Right ventricle myocardium inferior (tissue), 1 donor: ENCODE results near the gene MYOM1. TPM values are rescaled to one million over a fixed set of nuclear protein-coding genes. Genes with fewer than 3 reads are reported as not detected.
A peak's percentile ranks its signal among the peaks of the same experiment; 100 is the strongest.

Experiments used
- ATAC-seq: fragments of 200-7000 bp; cut with Tn5 transposase; one replicate; pipeline ENCODE4 v1.9.1; 2020; ENCODE audit warnings: mild to moderate bottlenecking, moderate library complexity
- DNase-seq: peaks from one replicate; pipeline ENCODE4 v3.0.0; 2021; ENCODE audit errors: missing footprints
- intact Hi-C: fragments of 100-400 bp; cut with DNase I; formaldehyde crosslinking; loops from one replicate; pipeline ENCODE4 v1.11.0; 2022
- total RNA-seq: library from RNA; stranded (reverse); fragmentation: NEBNext Ultra II Directional; extraction: Animal tissue kit (Norgen Biotek cat#: 25700); gene quantifications from one replicate; pipeline ENCODE4 v1.2.1, GENCODE V29; 2021
- donor health status: DM: no; HTN: yes; CAD: no; lungs with severe emphysema.

Gene MYOM1
- total RNA-seq, 1 donor from 2014 or later: 611 TPM

DNA sequence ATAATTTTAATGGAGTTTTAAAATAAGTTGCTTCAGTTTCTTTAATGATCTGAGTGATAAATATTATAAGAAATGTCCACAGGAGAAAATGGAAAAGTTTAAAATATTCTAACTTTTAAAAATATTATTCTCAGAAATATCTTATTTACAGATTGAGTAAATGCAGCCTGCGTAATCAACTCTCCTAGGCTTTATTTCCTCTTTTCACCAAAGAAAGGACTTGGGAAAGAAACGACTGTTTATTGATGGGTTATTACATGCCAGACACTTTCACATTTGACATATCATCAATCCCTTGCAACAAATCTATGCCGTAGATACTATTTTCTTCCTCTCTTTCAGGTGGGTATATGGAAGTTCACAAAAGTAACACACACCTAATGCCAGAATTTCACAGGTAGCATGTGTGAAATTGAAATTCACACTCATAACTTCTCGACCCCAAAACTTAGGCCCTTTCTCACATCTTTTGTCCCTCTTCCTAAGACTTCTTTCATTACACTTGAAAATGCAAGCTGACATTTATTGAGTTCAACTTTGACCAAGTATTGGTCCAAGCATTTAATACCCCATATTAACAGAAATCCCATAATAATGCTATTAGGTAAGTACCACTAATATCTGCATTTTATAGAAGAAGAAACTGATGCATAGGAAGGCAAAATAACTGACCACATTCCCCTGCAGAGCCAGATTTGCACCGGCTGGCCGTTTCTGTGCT, 49.2 kb downstream of the MYOM1 start:
- no peak for DNase-seq
- no peak for ATAC-seq
- intact Hi-C loops: no loop called here

DNA sequence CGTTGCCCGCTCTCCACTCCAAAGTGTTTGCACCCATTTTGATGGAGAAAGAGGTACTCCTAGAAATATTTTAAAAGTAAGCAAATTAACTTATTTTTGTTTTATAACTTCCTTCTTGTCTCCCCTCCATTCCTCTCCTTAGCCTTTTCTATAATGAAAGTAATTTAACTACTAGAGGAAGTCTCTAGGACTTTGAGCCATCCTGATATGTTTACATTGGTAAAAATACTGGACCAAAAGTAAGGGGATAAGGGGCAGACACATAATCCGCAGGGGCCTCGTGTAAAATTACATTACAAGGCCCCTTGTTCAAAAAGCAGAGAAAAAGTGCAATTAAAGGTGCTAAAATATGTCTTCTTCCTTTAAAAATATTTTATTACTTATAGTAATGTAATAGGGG, 55.4 kb downstream of the MYOM1 start:
- no peak for ATAC-seq
- intact Hi-C loops: no loop called here

DNA sequence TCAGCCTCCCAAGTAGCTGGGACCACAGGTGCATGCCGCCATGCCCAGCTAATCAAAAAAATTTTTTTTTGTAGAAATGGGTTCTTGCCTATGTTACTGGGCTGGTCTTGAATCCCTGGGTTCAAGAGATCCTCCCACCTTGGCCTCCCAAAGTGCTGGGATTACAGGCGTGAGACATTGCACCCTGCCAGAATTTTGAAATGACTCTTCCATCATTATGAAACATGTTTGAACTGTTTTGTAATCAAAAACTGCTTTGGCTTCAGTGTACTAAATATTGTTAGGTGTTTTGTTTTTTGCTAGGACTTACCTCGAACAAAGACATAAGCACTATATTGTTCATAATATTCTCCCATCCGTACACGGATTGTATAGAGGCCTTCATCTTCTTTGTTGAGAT, 55.8 kb downstream of the MYOM1 start:
- no peak for DNase-seq
- intact Hi-C loops: no loop called here
- ATAC-seq: no peak

More for the DNA sequence above, 55.4 kb downstream of the MYOM1 start:
- no peak for DNase-seq

DNA sequence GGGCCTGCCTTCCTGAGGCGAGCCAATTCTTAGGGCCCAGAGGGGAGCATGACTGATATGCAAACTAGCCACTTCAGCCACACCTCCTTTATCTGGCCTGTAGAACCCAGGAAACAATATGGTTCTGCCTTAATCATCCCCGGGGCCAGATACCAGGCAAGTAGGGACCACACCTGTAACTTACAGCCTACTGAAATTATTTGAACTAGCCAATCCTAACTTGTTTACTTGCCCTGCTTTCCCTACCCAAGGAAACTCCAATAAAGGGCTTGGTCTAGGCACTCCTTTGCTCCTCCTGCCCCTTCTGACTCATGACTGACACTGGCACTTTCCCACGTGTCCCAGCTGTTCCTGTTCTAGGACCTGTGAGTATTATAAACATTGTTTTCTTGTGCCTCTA, 57.6 kb downstream of the MYOM1 start:
- intact Hi-C loops: no loop called here
- no peak for ATAC-seq
- DNase-seq: no peak

DNA sequence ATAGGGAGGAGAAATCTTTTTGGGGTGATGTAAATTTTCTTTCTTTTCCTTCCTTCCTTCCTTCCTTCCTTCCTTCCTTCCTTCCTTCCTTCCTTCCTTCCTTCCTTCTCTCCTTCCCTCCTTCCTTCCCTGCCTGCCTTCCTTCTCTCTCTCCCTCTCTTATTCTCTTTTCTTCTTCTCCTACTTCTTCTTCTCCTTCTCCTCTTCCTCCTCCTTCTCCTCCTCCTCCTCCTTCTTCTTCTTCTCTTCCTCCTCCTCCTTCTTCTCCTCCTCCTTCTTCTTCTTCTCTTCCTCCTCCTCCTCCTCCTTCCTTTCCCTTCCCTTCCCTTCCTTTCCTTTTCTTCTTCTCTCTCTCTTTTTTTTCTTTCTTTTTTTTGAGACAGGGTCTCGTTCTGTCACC, 59.9 kb downstream of the MYOM1 start:
- DNase-seq (no peak), ATAC-seq (no peak)
- intact Hi-C loops: no loop called here

DNA sequence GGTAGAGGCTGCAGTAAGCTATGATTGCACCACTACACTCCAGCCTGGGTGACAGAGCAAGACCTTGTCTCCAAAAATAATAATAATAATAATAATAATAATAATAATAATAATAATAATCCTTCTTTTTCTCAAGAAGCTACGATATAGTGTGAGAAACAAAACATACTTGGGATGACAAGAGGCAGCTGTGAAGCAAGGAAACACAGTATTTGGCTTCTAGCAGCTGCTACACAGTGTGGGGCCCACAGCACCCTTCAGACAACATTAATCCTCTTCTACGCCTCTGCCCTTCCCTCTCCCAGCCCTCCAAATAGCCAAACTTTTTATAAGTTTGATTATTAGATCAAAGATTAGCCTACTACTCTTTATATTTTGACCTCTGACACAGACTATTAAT, 62.2 kb downstream of the MYOM1 start:
- intact Hi-C loops: no loop called here
- ATAC-seq (no peak), DNase-seq (no peak)

DNA sequence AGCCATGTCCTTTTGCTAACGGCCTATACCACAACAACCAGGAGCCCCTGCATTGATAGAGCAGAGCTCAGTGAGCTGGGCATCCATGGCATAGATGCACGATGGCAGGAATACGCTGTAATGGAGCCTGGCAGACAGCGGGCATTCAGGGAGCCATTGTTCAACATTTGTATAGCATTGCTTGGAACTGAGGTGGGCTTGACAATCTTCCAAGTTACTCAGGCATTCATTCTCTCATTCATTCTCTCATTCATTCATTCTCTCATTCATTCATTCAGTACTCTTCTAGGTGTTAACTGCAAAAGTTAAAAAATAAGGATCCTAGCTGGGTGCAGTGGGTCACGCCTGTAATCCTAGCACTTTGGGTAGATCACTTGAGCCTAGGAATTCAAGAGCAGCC, 62.7 kb downstream of the MYOM1 start:
- ATAC-seq (no peak), DNase-seq (no peak)
- intact Hi-C loops: no loop called here

DNA sequence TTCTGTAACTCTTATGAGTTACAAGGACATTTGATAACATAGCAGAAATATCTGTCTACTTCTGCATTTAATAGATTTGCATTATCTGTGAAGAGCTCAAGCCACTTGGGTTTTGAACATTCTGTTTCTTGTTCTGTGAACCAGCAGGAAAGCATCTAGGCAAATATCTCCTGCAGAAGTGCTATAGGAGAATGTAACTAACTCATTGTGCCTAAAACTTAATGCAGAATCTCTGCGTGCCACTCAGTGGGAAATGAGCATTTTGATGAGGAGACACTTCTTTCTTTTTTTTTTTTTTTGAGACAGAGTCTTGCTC, 63.5 kb downstream of the MYOM1 start:
- DNase-seq: no peak
- intact Hi-C loops: no loop called here
- ATAC-seq: no peak

DNA sequence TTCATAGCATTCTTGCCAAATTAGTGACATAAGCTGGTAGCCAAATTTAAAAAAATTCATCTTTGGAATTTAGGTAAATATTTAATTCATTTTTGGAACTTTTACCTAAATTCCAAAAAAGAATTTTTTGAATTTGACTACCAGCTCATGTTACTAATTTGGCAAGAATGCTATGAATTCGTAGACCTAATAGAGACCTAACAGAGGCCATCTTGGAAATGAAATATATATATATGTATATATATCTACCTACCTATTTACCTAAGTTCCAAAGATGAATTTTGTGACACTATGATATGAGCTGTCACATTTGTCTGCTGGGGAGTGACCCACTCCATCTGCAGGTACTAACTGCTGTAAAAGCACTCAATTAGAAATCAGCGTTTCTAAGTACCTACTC, 65.6 kb downstream of the MYOM1 start:
- intact Hi-C loops: loop anchor here (5.0 kb wide), 1 partner anchor 93 kb away; the partner anchor contains the start of gene MYL12A

DNA sequence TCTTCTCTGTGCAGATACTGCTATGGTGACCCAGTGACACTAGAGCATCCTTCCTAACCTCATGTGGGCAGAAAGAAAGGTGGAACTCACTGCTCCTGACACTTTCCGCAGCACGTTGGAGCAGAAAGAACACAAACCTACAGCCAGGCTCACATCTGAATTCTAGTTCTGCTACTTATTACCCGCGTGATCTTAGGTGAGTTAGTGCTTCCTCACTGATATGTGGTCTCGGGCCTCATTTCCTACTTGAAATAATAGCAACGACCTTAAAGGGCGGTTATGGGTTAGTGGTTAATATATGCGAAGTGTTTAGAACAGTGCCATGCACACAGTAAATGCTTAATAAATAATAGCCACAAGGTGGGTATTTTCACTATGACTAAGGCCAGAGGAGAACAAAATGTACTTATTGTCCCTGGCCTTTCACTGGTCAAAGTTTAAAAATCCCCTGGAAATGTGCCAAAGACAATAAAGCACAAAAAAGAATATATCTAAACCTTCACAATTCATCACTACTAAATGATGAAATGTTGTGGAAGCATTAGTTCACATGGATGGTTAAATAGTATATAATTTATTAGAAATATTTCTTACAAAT, 66.6 kb downstream of the MYOM1 start:
- intact Hi-C loops: loop anchor here (5.0 kb wide), 1 partner anchor 94 kb away; the partner anchor contains the start of gene MYL12A
- DNase-seq: no peak
- no peak for ATAC-seq

More for the DNA sequence above, 65.6 kb downstream of the MYOM1 start:
- DNase-seq (no peak), ATAC-seq (no peak)

DNA sequence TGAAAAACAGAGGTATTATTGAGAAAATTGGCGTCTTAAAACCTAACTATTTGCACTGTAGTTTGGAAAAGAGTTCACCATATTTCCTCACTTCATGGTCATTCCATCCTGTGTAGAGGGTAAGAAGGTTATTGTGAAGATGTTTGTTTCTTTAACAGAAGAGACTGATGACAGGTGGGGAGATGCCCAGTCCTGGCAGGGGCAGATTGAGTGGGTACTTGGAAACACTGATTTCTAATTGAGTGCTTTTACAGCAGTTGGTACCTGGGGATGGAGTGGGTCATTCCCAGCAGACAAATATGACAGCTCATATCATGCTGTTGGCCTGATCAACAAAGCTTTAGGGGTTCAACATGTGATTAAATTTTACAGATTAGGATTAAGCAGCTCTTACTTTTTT, 67.5 kb downstream of the MYOM1 start:
- peak; percentile 54 for ATAC-seq
- intact Hi-C loops: loop anchor here (5.0 kb wide), 1 partner anchor 95 kb away; the partner anchor contains the start of gene MYL12A
- no peak for DNase-seq

DNA sequence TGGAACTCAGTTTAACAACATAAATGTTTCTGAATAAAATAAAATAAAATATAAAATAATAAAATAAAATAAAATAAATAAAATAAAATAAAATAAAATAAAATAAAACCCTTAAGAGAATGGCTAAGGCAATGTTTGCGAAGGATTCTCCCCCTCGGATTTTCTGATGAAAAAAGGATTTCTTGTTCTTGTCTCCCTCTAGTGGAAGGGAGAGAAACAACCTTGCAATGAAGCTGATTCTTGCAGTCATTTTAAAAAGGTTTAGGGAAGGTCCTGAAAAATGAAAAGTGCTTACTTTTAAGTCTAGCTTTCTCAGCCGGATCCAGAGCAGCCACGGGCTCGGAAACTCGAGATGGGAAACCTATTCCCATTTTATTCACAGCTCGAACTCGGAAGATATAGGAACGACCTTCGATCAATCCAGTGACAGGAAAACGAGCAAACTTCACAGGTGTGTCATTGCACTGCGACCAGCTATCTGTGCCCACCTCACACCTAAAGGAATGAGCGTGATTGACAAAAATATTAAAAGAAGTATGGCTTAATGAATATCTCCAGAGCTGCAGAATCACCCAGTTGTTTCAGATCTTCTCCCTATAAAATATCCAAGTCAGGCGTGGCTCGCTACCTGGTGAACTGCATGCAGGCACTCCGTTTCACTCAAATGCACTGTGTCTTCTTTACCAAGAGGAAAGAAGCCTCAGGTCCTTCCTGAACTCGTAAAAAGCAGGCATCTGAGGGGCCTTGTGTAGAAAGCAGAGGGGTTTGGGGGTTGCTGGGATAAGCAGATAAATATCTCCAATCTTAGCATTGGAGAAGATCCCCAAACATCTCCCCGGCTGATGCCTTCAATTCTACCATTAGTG, 68.1 kb downstream of the MYOM1 start:
- intact Hi-C loops: loop anchor here (5.0 kb wide), 1 partner anchor 96 kb away; the partner anchor contains the start of gene MYL12A
- DNase-seq: no peak
- ATAC-seq: no peak

DNA sequence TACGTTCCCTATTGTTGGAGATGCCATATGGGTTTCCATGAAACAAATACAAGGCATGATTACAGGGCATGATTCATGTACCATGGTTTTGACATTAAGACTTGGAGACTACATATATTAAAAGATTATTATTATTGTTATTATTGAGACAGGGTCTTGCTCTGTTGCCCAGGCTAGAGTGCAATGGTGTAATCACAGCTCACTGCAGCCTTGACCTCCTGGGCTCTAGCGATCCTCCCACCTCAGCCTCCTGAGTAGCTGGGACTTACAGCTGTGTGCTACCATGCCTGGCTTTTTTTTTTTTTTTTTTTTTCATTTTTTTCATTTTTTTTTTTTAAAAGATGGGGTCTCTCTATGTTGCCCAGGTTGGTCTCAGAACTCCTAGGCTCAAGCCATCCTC, 69.1 kb downstream of the MYOM1 start:
- intact Hi-C loops: loop anchor here (5.0 kb wide), 1 partner anchor 97 kb away; the partner anchor contains the start of gene MYL12A
- no peak for ATAC-seq
- no peak for DNase-seq

DNA sequence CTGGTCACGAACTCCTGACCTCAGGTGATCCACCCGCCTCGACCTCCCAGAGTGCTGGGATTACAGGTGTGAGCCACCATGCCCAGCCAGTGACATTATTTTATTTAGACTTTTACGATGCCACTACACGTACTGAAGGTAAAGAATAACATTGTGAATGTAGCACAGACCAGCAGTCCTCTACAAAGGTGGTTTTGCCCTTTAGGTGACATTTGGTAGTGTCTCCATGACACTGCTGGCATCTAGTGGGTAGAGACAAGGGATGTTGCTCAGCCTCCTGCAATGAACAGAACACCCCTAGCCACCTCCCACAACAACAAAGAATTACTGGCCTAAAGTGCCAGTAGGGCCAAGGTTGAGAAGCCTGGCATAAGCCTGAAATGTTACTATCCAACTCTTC, 69.5 kb downstream of the MYOM1 start:
- no peak for ATAC-seq

DNA sequence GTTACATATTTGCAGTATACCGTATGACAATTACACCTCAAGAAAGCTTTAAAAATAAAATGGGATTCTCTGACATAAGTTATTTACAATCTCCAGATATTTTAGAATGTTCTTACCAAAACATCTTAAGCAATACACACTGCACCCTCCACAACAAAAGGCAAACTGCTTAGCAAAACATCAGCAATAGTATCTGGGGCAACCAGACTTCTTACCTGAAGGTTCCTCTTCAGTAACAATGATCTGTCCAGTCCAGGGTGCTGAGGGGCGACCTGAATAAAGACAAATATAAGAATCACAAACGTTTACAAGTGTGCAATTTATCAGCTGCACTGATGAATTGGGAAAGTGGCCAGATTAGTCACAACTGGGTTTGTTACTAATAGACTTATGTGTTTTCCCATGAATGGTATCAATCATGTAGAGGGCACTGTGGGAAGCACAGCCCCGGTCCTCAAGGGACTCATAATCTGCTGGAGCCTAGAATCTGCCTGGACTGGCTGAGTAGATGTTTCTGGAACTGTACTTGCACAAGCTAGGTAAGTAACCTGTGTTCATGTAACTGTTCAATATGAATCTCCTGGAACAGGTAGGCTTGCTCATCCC, 70.7 kb downstream of the MYOM1 start:
- intact Hi-C loops: no loop called here
- DNase-seq: no peak
- no peak for ATAC-seq

More for the DNA sequence above, 69.5 kb downstream of the MYOM1 start:
- intact Hi-C loops: loop anchor here (5.0 kb wide), 1 partner anchor 97 kb away; the partner anchor contains the start of gene MYL12A
- DNase-seq: no peak

DNA sequence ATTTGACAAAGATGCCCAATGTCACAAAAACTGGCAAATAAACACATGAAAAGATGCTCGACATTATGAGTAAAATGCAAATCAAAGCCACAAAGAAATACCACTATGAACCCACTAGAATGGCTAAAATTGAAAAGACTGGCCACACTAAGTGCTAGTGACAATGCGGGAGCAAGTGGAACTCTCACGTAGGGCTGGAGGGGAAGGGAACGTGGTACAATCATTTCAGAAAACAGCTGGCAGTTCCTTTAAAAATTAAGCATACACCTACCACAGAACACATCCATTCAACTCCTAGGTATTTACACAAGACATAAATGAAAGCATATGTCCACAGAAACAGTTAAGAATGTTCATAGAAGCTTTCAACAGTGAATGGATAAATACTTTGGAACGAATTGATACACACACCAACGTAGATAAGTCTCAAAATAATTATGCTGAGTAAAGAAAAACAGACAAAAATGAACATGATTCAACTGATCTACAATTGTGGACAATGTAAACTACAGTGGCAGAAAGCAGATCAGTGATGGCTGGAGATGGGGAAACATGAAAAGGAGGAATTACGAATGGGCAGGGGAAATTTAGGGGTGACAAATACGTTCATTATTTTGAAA, 71.7 kb downstream of the MYOM1 start:
- ATAC-seq (no peak), DNase-seq (no peak)
- intact Hi-C loops: no loop called here

DNA sequence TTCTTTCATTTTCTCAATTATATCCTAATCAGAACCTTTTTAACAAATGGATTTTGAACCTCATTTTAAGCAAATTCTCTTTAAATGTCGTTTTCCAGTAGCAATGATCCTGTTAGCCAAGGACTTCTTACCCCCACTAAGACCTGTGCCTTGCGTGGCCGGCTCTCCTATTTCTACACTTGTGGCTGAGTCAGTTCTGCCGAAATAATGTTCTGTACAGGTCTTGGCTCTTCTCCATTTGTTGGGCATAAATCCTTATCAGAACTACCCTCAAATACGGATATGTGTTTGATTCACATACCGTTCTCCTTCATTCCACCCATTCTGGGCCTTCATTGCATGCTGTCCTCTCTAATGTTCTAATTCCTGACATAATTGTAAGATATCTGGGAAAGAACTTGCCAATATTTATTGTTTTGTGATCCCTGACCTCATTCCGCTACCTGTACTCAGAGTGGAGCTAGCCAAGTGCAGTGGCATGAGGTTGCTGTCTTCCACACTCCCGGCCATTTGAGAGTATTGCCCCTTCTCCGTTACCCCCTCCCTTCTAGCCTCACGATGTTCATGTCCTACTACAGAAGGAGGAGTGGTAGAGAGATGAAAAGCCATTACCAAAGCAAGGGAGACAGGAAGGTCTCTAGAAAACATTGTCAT, 78.7 kb downstream of the MYOM1 start:
- ATAC-seq: peak; percentile 35
- DNase-seq: no peak
- intact Hi-C loops: no loop called here

DNA sequence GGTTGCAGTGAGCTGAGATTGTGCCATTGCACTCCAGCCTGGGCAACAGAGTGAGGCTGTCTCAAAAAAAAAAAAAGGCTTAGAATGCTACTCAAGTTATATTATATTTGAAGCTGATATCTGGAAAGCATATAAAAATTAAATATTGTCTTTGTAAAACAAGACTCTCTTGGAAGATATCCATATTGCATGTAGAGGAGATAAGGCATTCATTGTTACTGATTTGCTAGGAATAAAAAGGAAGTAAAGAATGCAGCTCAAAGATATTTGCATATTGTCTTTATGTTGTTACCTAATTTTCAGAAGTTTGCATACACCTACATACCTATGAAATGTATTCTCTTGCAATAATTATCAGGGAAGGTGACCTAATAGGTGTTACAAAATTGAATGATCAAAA, 79.4 kb downstream of the MYOM1 start:
- intact Hi-C loops: no loop called here
- ATAC-seq: no peak

More for the DNA sequence above, 79.4 kb downstream of the MYOM1 start:
- no peak for DNase-seq
